Epithelial cell of proximal tubule (primary cell): Measurements from ENCODE around the gene TMEM178B. TPM values are rescaled to one million over a fixed set of nuclear protein-coding genes. Genes with fewer than 3 reads are reported as not detected.
"Not testable (repeated sequence)": the region's sequence is repeated elsewhere in the genome, so short reads cannot be mapped to it uniquely, and the experiment has no call there.

ENCODE experiments used
- DNase-seq: peaks from one replicate; pipeline ENCODE4 v3.0.0-alpha.2; 2011; ENCODE audit warnings: low read depth
- H3K4me3 ChIP-seq: 2 replicates; pipeline ENCODE4 v1.5.1; 2011; ENCODE audit warnings: low read depth, mild to moderate bottlenecking, low read length
- total RNA-seq: library from RNA; depleted of rRNA; stranded (reverse); fragments of >200 nt; gene quantifications from 2 replicates; pipeline ENCODE4 v1.2.3, GENCODE V29; 2015
- TF ChIP-seq, protein P1 (sequence below): conservative IDR thresholded peaks from 2 replicates; pipeline ENCODE4 v1.5.1; 2012; ENCODE audit warnings: low read depth, mild to moderate bottlenecking, low read length

The TMEM178B gene
- total RNA-seq, 1 donor from 2014 or later, result 3.1 TPM

GRCh38 chr7:141400356-141400755, 326.5 kb downstream of the TMEM178B start:
- no peak overlapping the region for H3K4me3 ChIP-seq
- TF ChIP-seq, protein P1, sequence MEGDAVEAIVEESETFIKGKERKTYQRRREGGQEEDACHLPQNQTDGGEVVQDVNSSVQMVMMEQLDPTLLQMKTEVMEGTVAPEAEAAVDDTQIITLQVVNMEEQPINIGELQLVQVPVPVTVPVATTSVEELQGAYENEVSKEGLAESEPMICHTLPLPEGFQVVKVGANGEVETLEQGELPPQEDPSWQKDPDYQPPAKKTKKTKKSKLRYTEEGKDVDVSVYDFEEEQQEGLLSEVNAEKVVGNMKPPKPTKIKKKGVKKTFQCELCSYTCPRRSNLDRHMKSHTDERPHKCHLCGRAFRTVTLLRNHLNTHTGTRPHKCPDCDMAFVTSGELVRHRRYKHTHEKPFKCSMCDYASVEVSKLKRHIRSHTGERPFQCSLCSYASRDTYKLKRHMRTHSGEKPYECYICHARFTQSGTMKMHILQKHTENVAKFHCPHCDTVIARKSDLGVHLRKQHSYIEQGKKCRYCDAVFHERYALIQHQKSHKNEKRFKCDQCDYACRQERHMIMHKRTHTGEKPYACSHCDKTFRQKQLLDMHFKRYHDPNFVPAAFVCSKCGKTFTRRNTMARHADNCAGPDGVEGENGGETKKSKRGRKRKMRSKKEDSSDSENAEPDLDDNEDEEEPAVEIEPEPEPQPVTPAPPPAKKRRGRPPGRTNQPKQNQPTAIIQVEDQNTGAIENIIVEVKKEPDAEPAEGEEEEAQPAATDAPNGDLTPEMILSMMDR, result no peak

GRCh38 chr7:141402277-141402996, 328.6 kb downstream of the TMEM178B start:
- TF ChIP-seq, protein P1, result no peak
- no peak for DNase-seq
- H3K4me3 ChIP-seq, result no peak overlapping the region

More at GRCh38 chr7:141400356-141400755, 326.5 kb downstream of the TMEM178B start:
- DNase-seq, result no peak

GRCh38 chr7:141403846-141404245, 330.0 kb downstream of the TMEM178B start:
- H3K4me3 ChIP-seq, DNase-seq: not testable (repeated sequence)

DNA sequence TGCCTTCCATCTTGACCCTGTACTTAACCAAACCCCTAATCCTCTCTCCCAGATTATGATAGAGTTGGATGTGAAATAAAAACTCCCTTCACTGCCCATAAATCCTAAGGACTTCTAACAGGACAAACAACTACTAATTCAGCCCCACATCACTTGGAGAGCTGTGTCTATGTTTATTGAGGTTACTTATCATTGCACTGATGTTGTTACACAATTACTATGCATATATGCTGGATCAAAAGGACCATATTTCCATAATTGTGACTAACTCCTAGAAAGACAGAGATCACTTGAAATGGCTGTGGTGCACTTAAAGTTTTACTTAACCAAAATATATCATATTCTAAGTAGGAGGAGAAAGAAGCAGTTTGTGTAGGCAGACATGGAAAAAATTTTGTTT, 332.5 kb downstream of the TMEM178B start:
- TF ChIP-seq, protein P1, result no peak
- no peak overlapping the region for H3K4me3 ChIP-seq
- DNase-seq, result no peak

GRCh38 chr7:141407893-141408292, 334.0 kb downstream of the TMEM178B start:
- no peak overlapping the region for H3K4me3 ChIP-seq
- TF ChIP-seq, protein P1, result no peak
- no peak for DNase-seq

- H3K4me3 ChIP-seq, result no peak overlapping the region
- no peak for DNase-seq
- TF ChIP-seq, protein P1, result no peak
Measured at GRCh38 chr7:141408440-141408839, 334.6 kb downstream of the TMEM178B start.

DNA sequence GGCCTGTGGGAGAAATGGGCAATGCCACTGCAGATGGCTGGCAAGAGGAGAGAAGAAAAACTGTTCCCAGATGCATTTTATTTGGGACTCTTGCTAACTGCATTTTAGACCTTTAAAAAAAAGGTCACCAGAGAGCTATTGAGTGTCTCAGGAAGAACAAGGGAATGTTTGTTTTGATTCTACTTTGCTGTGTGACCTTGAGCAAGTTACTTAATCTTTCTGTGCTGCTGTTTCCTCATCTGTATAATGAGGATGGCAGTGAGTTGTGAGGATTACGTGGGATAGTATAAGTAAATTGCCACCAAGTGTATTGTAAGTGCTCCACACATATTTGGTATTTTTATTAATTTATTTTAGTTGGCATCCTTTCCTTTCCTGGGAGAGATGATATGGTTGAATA, 335.4 kb downstream of the TMEM178B start:
- H3K4me3 ChIP-seq, result no peak overlapping the region
- DNase-seq, result no peak
- TF ChIP-seq, protein P1, result no peak
